LNCaP clone FGC (cell line): Measurements from ENCODE around the gene GIMAP8.

Source experiments
- DNase-seq: peaks from one replicate; pipeline ENCODE4 v3.0.0-alpha.2; 2011; ENCODE audit warnings: low read depth
- H3K4me3 ChIP-seq: 2 replicates; pipeline ENCODE4 v1.5.1; 2011; ENCODE audit warnings: mild to moderate bottlenecking, low read depth, low read length, control low read depth
- CTCF ChIP-seq: IDR thresholded peaks from 2 replicates; pipeline ENCODE4 v1.5.1; 2012; ENCODE audit warnings: mild to moderate bottlenecking; ENCODE audit not compliant: control insufficient read depth, insufficient read depth; ENCODE audit errors: extremely low read depth

GIMAP8 gene

GRCh38 chr7:150502519-150502918 is 52.1 kb downstream of the GIMAP8 start:
- no peak overlapping the region for H3K4me3 ChIP-seq
- no peak for DNase-seq
- no peak for TF ChIP-seq CTCF

- DNase-seq: no peak
- TF ChIP-seq CTCF: no peak
- H3K4me3 ChIP-seq: no peak overlapping the region
Observed at GRCh38 chr7:150503155-150503554, 52.7 kb downstream of the GIMAP8 start.

- DNase-seq: no peak
- TF ChIP-seq CTCF: no peak
- no peak overlapping the region for H3K4me3 ChIP-seq
Observed at GRCh38 chr7:150503581-150503980, 53.2 kb downstream of the GIMAP8 start.

- no peak for TF ChIP-seq CTCF
- DNase-seq: no peak
- H3K4me3 ChIP-seq: no peak overlapping the region
Observed at GRCh38 chr7:150507947-150508602, 57.6 kb downstream of the GIMAP8 start.

- no peak for TF ChIP-seq CTCF
- no peak for DNase-seq
- no peak overlapping the region for H3K4me3 ChIP-seq
Observed at GRCh38 chr7:150511048-150511447, 60.6 kb downstream of the GIMAP8 start.

GRCh38 chr7:150513758-150514157 is 63.3 kb downstream of the GIMAP8 start:
- DNase-seq: no peak
- no peak overlapping the region for H3K4me3 ChIP-seq
- no peak for TF ChIP-seq CTCF

- no peak for DNase-seq
- H3K4me3 ChIP-seq: no peak within 1 kb of the TSS
Observed at GRCh38 chr7:150514748-150515222, 64.4 kb downstream of the GIMAP8 start, which contains the start of gene GIMAP7. Gene GIMAP7, plus strand, starts transcription at chr7:150514872. Its CDS starts 5,103 bp downstream, at chr7:150519975.

More at GRCh38 chr7:150514748-150515222, 64.4 kb downstream of the GIMAP8 start, which contains the start of gene GIMAP7:
- TF ChIP-seq CTCF: no peak
